Testis (tissue), 3 donors: Measurements from ENCODE around the gene GRM7. TPM values are rescaled to one million over a fixed set of nuclear protein-coding genes. Genes with fewer than 3 reads are reported as not detected.

Source experiments
- DNase-seq: peaks from one replicate; pipeline ENCODE4 v3.0.0-alpha.2; 2019
- H3K27ac ChIP-seq, 2 donors: fragments of 200-600 bp; sonication (generic); one replicate each; pipeline ENCODE4 v1.5.1; 2019
- H3K27me3 ChIP-seq: fragments of 200-600 bp; sonication (generic); one replicate; pipeline ENCODE4 v1.5.1; 2019
- H3K36me3 ChIP-seq: fragments of 200-600 bp; sonication (generic); one replicate; pipeline ENCODE4 v1.5.1; 2017; ENCODE audit warnings: low read depth; ENCODE audit errors: missing control alignments
- H3K4me1 ChIP-seq: fragments of 200-600 bp; sonication (generic); one replicate; pipeline ENCODE4 v1.5.1; 2019
- H3K4me3 ChIP-seq, 2 donors: fragments of 200-600 bp; sonication (generic); one replicate each; pipeline ENCODE4 v1.5.1; 2017 to 2019
- H3K9me3 ChIP-seq: fragments of 200-600 bp; sonication (generic); one replicate; pipeline ENCODE4 v1.5.1; 2017
- POLR2A ChIP-seq: fragments of 450-650 bp; IDR thresholded peaks from one replicate; pipeline ENCODE4 v1.6.1; 2017; ENCODE audit warnings: antibody characterized with exemption, mild to moderate bottlenecking, moderate library complexity
- WGBS, 2 donors: methylation state at CpG; one replicate each; pipeline ENCODE4 v1.1.5; 2018; 5-methylcytosine and 5-hydroxymethylcytosine counted together
- intact Hi-C: fragments of 100-400 bp; cut with DNase I; formaldehyde crosslinking; loops from one replicate; pipeline ENCODE4 v1.15.1; 2023; ENCODE audit warnings: low total_unique reads
- polyA plus RNA-seq: library from polyadenylated mRNA; stranded (reverse); fragments of 350-450 nt; fragmentation: Illumina TruSeq; extraction: RNeasy Lipid Tissue Mini Kit (QIAGEN cat#74804); gene quantifications from one replicate; pipeline ENCODE4 v1.2.3, GENCODE V29; 2014; ENCODE audit warnings: low read depth, low replicate concordance; ENCODE audit not compliant: insufficient read depth
- total RNA-seq, 2 donors: library from RNA; depleted of rRNA; stranded (reverse); fragments of >200 nt; gene quantifications; one replicate each; pipeline ENCODE4 v1.2.3, GENCODE V29; 2016
- TF ChIP-seq, protein P1 (sequence below), 3 experiments: fragments of 450-650 bp in 2 of 3; fragments of 200-600 bp in 1 of 3; sonication (generic) in 1 of 3; IDR thresholded peaks; one replicate each; pipeline ENCODE4 v1.5.1; 2016 to 2019; ENCODE audit warnings: antibody characterized with exemption in 3 of 3, mild to moderate bottlenecking in 2 of 3, moderate library complexity in 1 of 3

GRM7 gene
- total and polyA plus RNA-seq, 3 donors from 2014 or later = 2.0 to 3.2 (median 2.7) TPM

DNA sequence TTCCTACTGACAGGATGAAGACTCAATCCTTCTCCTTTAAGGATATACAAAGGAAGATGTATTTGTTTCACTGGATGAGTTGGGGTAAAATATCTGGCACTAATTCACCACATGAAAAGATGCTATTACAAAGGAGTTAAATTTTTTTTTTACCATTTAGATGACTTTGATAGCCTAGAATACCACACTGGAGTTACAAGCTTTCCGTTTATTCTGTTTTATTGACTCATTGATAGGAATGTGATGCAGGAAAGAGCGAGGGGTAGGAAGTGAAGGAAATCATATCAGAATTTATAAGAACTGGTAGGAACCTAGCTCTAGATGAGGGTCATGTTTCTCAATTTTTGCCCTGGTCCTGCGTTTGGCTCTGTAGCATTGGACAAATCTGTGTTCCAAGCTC is 427.2 kb downstream of the GRM7 start:
- Histone ChIP-seq H3K9me3 (no peaks in the 10 kb centered on the region), H3K27ac (no peak overlapping the region), H3K4me1 (no peaks in the 10 kb centered on the region), H3K4me3 (no peak overlapping the region), H3K27me3 (no peaks in the 10 kb centered on the region), H3K36me3 (no peaks in the 10 kb centered on the region)
- DNase-seq = no peak
- intact Hi-C loops = no loop called here
- 81 to 88% methylated on average over 3 of the region's 3 CpGs for WGBS, 2 donors
- TF ChIP-seq, protein P1, sequence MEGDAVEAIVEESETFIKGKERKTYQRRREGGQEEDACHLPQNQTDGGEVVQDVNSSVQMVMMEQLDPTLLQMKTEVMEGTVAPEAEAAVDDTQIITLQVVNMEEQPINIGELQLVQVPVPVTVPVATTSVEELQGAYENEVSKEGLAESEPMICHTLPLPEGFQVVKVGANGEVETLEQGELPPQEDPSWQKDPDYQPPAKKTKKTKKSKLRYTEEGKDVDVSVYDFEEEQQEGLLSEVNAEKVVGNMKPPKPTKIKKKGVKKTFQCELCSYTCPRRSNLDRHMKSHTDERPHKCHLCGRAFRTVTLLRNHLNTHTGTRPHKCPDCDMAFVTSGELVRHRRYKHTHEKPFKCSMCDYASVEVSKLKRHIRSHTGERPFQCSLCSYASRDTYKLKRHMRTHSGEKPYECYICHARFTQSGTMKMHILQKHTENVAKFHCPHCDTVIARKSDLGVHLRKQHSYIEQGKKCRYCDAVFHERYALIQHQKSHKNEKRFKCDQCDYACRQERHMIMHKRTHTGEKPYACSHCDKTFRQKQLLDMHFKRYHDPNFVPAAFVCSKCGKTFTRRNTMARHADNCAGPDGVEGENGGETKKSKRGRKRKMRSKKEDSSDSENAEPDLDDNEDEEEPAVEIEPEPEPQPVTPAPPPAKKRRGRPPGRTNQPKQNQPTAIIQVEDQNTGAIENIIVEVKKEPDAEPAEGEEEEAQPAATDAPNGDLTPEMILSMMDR (IDR thresholded peaks at IDR 0.05) = no peak
- TF ChIP-seq POLR2A = no peak

DNA sequence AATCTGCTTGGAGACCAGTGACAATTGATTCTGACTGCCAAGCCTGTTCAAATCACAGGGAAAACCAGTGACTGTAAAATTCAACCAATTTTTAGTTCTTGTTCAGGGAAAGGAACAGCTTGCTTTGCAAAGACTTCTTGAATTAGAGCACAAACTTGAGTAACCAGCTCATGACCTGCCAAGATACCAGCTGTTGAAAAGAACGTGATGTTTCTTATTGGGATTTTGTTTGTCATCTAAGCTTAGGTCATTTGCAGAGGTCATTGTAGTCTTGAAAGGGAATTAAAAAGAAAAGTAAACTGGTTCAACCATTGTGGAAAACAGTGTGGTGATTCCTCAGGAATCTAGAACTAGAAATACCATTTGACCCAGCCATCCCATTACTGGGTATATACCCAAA is 428.2 kb downstream of the GRM7 start:
- no peak for DNase-seq
- intact Hi-C loops = no loop called here
- WGBS, 2 donors = 38 to 43% methylated on average over 1 of the region's 1 CpG

DNA sequence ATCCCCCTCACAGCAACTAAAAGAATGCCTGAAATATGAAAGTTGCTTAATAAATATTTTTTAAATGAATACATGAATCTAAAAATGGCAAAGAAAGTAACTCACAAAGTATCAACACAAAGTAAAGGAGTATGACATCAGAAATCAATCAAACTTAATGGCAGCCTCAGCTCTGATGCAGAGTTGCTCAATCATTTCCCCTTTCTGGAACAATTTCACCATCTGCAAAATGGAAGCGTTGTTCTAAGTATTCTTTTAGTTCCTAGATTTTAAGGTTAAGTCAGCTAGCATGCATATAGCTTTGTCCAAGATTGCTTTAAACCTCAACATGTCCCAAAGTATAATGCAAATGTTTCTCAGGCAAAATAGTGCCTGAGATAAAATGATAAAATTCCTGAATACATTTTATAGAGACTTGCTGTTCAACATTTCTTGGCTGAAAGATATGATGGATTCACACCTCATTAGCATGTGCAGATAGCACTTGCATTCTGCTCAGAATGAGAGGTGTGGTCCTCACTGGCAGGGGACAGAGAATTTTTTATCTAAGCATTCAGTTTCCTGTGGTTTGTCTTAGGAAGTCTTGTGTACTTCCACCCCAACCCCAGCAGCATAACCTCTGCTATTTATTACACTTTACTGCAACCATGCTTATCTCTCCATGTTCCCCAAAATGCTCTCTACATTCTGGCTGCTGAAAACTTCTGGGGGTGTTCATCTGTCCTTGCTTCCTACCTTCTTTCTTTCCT is 429.3 kb downstream of the GRM7 start:
- no peak for TF ChIP-seq POLR2A
- TF ChIP-seq, protein P1 (IDR thresholded peaks at IDR 0.05) = no peak

More for the DNA sequence above, 428.2 kb downstream of the GRM7 start:
- no peak overlapping the region for H3K4me3 ChIP-seq
- no peaks in the 10 kb centered on the region for H3K27me3 ChIP-seq
- no peaks in the 10 kb centered on the region for H3K36me3 ChIP-seq
- TF ChIP-seq, protein P1 (IDR thresholded peaks at IDR 0.05) = no peak
- TF ChIP-seq POLR2A = no peak
- no peaks in the 10 kb centered on the region for H3K9me3 ChIP-seq
- no peak overlapping the region for H3K27ac ChIP-seq
- H3K4me1 ChIP-seq = no peaks in the 10 kb centered on the region

DNA sequence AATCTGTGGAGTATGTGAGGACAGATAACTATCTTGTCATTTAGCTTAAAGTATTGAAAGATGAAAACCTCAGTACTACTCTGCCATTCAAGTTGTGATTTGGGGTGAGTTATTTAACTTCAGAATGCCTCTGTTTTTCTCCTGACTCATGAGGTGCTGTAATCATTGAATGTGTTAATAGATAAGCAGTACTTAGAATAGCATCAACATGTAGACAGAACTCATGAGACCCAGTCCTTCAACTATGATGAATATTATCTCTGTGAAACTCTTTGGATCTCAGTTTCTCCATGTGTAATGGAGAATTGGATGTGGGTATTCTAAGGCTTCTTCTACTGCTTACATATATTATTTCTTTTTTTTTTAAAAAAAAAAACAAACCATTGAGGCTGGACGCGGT is 431.4 kb downstream of the GRM7 start:
- intact Hi-C loops = no loop called here
- WGBS, 2 donors = 97 to 100% methylated on average over 2 of the region's 2 CpGs
- H3K9me3 ChIP-seq = no peaks in the 10 kb centered on the region
- H3K36me3 ChIP-seq = no peaks in the 10 kb centered on the region
- H3K4me1 ChIP-seq = no peaks in the 10 kb centered on the region
- TF ChIP-seq, protein P1 (IDR thresholded peaks at IDR 0.05) = no peak
- TF ChIP-seq POLR2A = no peak
- H3K27ac ChIP-seq = no peak overlapping the region
- no peak for DNase-seq
- no peak overlapping the region for H3K4me3 ChIP-seq
- H3K27me3 ChIP-seq = no peaks in the 10 kb centered on the region

More for the DNA sequence above, 429.3 kb downstream of the GRM7 start:
- Histone ChIP-seq H3K27ac (no peak overlapping the region), H3K9me3 (no peaks in the 10 kb centered on the region), H3K36me3 (no peaks in the 10 kb centered on the region), H3K4me3 (no peak overlapping the region), H3K27me3 (no peaks in the 10 kb centered on the region), H3K4me1 (no peaks in the 10 kb centered on the region)
- 83 to 91% methylated on average over 1 of the region's 1 CpG for WGBS, 2 donors
- intact Hi-C loops = no loop called here
- DNase-seq = no peak

DNA sequence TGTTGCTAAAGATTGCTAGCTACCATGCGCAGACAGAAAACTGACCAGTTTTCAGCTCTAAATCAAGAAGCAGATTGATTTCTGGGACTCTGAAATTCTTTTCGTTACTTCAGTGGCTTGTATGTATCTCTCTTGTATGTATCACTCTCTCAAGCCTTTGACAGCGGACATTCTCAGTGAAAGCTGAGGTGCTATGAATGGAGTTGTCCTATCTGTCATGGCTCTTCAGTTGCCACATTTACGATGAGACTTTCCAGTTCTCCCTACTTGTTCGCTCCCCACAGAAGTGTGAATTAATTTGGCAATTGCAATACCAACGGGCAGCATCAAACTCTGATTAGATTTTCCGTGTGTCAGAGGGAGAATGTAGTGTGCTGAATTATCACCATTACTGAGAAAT is 432.4 kb downstream of the GRM7 start:
- H3K27ac ChIP-seq = no peak overlapping the region
- no peaks in the 10 kb centered on the region for H3K36me3 ChIP-seq
- intact Hi-C loops = no loop called here
- H3K27me3 ChIP-seq = no peaks in the 10 kb centered on the region
- whole genome bisulfite sequencing, 2 donors = 94 to 95% methylated on average over 7 of the region's 7 CpGs
- no peaks in the 10 kb centered on the region for H3K9me3 ChIP-seq
- no peak overlapping the region for H3K4me3 ChIP-seq
- TF ChIP-seq POLR2A = no peak
- TF ChIP-seq, protein P1 (IDR thresholded peaks at IDR 0.05) = no peak
- no peak for DNase-seq
- H3K4me1 ChIP-seq = no peaks in the 10 kb centered on the region
